Stimulated activated CD4-positive, alpha-beta T cell treated with anti-CD3 and anti-CD28 coated beads, Interleukin-15, amount 100 ng/mL, for 24 hours (primary cell): ENCODE data around the gene SPIC.
"Not testable (repeated sequence)": the region's sequence is repeated elsewhere in the genome, so short reads cannot be mapped to it uniquely, and the experiment has no call there.

ENCODE experiments used
- DNase-seq: peaks from one replicate; pipeline ENCODE4 v3.0.0-alpha.2; 2020

Gene SPIC

GRCh38 chr12:101474711-101475386, at the start of gene SPIC:
Gene SPIC (plus strand): TSS chr12:101475336. CDS start chr12:101476905, 1,569 bp downstream.
- no peak for DNase-seq

- no peak for DNase-seq
These were observed 44.7 kb upstream of the SPIC start for GRCh38 chr12:101430456-101430855.

GRCh38 chr12:101436136-101436535, 39.0 kb upstream of the SPIC start:
- DNase-seq: no peak

- DNase-seq: no peak
These were observed 35.9 kb upstream of the SPIC start for GRCh38 chr12:101439236-101439635.

- no peak for DNase-seq
These were observed 33.5 kb upstream of the SPIC start for GRCh38 chr12:101441461-101442224.

- DNase-seq: peak; percentile 11
These were observed 19.5 kb upstream of the SPIC start for GRCh38 chr12:101455685-101456084.

GRCh38 chr12:101459642-101460346, 15.3 kb upstream of the SPIC start:
- no peak for DNase-seq

GRCh38 chr12:101468948-101469347, 6.2 kb upstream of the SPIC start:
- no peak for DNase-seq

GRCh38 chr12:101470939-101471338, 4.2 kb upstream of the SPIC start:
- no peak for DNase-seq

- not testable (repeated sequence) for DNase-seq
These were observed 3.3 kb upstream of the SPIC start for GRCh38 chr12:101471878-101472277.

- DNase-seq: no peak
These were observed 888 bp upstream of the SPIC start for GRCh38 chr12:101474248-101474647.

GRCh38 chr12:101475751-101476305, 692 bp downstream of the SPIC start:
- no peak for DNase-seq

GRCh38 chr12:101480849-101481248, 5.7 kb downstream of the SPIC start:
- DNase-seq: no peak

- DNase-seq: no peak
These were observed 9.9 kb downstream of the SPIC start for GRCh38 chr12:101485021-101485420.

- no peak for DNase-seq
These were observed 13.3 kb downstream of the SPIC start for GRCh38 chr12:101488469-101488868.

GRCh38 chr12:101490286-101490920, 15.3 kb downstream of the SPIC start:
- DNase-seq: peak; percentile 25

- DNase-seq: no peak
These were observed 16.2 kb downstream of the SPIC start for GRCh38 chr12:101491329-101491728.

- no peak for DNase-seq
These were observed 18.4 kb downstream of the SPIC start for GRCh38 chr12:101493556-101493955.

GRCh38 chr12:101498252-101498651, 23.1 kb downstream of the SPIC start:
- no peak for DNase-seq

GRCh38 chr12:101501410-101501995, 26.4 kb downstream of the SPIC start:
- no peak for DNase-seq

GRCh38 chr12:101521136-101521535, 46.0 kb downstream of the SPIC start:
- DNase-seq: no peak

- DNase-seq: no peak
These were observed 52.5 kb downstream of the SPIC start for GRCh38 chr12:101527682-101528081.
